ENCODE measurements around the gene PTGIS. TPM values are rescaled to one million over a fixed set of nuclear protein-coding genes. Genes with fewer than 3 reads are reported as not detected.

The PTGIS gene
- total RNA-seq, 2 experiments from 2014 or later: not detected

DNA sequence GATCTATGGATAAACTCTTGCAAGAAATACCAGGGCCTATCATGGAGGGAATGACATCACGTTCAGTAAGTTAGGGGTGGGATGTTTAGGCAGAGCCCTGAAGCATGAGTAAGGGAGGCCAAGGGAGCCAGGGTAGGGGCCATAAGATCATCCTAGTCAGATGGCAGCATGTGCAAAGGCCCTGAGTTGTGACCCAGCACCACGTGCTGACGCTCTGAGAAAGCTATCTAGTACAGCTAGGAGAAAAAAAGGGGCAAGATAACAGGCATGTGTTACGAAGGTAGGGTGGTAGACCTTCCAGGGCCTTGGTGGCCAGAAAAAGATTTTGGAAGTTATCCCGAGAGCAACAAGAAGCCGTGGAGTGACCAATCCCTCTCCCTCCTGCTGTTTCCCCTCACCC lies 107.8 kb downstream of the PTGIS start:
- no TSS peak for BruUV-seq (replicated peaks)

DNA sequence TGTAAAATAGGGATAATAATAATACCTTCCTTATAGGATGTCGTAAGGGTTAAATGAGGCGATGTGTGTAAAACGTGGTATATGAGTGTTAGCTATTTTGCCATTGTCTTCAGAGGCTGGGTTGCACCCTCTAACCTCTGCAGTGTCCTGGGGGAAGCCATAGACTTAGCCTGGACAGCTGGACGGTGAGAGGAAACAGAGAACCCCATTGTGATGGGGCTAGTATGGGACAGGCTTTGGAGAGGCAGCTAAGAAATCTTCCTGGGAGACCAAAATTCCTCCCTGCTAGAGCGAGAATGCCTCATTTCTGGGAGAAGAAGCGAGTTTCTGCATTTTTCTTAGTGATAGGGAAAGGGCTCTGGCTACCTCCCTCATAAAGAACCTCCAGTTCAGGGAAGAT lies 108.3 kb downstream of the PTGIS start:
- Histone ChIP-seq H2AFZ (ENCODE audit: low read length) (no peak overlapping the region), H3K36me3 (ENCODE audit: insufficient read depth, low read length) (no peaks in the 10 kb centered on the region), H3K79me2 (ENCODE audit: insufficient read depth, low read depth, low read length) (no peaks in the 10 kb centered on the region), H3K9me2 (ENCODE audit: insufficient read depth, low read length) (no peaks in the 10 kb centered on the region), H3K9me3 (ENCODE audit: low read length) (no peaks in the 10 kb centered on the region), H4K20me1 (ENCODE audit: insufficient read depth, low read length) (no peaks in the 10 kb centered on the region), H3K4me3 (ENCODE audit: low read depth, low read length, poor library complexity, severe bottlenecking) (no peak overlapping the region), H3K4me1 (ENCODE audit: insufficient read depth, low read length, poor library complexity, severe bottlenecking) (no peaks in the 10 kb centered on the region), H3K4me2 (ENCODE audit: low read length) (no peak overlapping the region), H3K27ac (ENCODE audit: low read depth, low read length, poor library complexity, severe bottlenecking) (no peak overlapping the region)
- intact Hi-C loops (cut with micrococcal nuclease; ENCODE audit: unreplicated experiment): no loop called here
- ChIA-PET POLR2A (no interaction called here), CTCF (ENCODE audit: unreplicated experiment) (no interaction called here)
- no peak for TF ChIP-seq EZH2phosphoT487 (IDR thresholded peaks at IDR 0.05; ENCODE audit: borderline replicate concordance, low read depth, low read length)
- TF ChIP-seq, protein P1, sequence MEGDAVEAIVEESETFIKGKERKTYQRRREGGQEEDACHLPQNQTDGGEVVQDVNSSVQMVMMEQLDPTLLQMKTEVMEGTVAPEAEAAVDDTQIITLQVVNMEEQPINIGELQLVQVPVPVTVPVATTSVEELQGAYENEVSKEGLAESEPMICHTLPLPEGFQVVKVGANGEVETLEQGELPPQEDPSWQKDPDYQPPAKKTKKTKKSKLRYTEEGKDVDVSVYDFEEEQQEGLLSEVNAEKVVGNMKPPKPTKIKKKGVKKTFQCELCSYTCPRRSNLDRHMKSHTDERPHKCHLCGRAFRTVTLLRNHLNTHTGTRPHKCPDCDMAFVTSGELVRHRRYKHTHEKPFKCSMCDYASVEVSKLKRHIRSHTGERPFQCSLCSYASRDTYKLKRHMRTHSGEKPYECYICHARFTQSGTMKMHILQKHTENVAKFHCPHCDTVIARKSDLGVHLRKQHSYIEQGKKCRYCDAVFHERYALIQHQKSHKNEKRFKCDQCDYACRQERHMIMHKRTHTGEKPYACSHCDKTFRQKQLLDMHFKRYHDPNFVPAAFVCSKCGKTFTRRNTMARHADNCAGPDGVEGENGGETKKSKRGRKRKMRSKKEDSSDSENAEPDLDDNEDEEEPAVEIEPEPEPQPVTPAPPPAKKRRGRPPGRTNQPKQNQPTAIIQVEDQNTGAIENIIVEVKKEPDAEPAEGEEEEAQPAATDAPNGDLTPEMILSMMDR (conservative IDR thresholded peaks at IDR 0.05; ENCODE audit: low read length): no peak
- BruUV-seq (replicated peaks): no TSS peak
- no peak for DNase-seq (ENCODE audit: low spot score)

More for the DNA sequence above, 107.8 kb downstream of the PTGIS start:
- H4K20me1 ChIP-seq (ENCODE audit: insufficient read depth, low read length): no peaks in the 10 kb centered on the region
- no peak overlapping the region for H3K4me2 ChIP-seq (ENCODE audit: low read length)
- no peaks in the 10 kb centered on the region for H3K9me3 ChIP-seq (ENCODE audit: low read length)
- no peak overlapping the region for H3K27ac ChIP-seq (ENCODE audit: low read depth, low read length, poor library complexity, severe bottlenecking)
- intact Hi-C loops (cut with micrococcal nuclease; ENCODE audit: unreplicated experiment): no loop called here
- H3K79me2 ChIP-seq (ENCODE audit: insufficient read depth, low read depth, low read length): no peaks in the 10 kb centered on the region
- no peak overlapping the region for H2AFZ ChIP-seq (ENCODE audit: low read length)
- H3K4me3 ChIP-seq (ENCODE audit: low read depth, low read length, poor library complexity, severe bottlenecking): no peak overlapping the region
- no peaks in the 10 kb centered on the region for H3K9me2 ChIP-seq (ENCODE audit: insufficient read depth, low read length)
- H3K4me1 ChIP-seq (ENCODE audit: insufficient read depth, low read length, poor library complexity, severe bottlenecking): no peaks in the 10 kb centered on the region
- CTCF ChIA-PET (ENCODE audit: unreplicated experiment): no interaction called here
- POLR2A ChIA-PET: no interaction called here
- DNase-seq (ENCODE audit: low spot score): no peak
- TF ChIP-seq EZH2phosphoT487 (IDR thresholded peaks at IDR 0.05; ENCODE audit: borderline replicate concordance, low read depth, low read length): no peak
- H3K36me3 ChIP-seq (ENCODE audit: insufficient read depth, low read length): no peaks in the 10 kb centered on the region

DNA sequence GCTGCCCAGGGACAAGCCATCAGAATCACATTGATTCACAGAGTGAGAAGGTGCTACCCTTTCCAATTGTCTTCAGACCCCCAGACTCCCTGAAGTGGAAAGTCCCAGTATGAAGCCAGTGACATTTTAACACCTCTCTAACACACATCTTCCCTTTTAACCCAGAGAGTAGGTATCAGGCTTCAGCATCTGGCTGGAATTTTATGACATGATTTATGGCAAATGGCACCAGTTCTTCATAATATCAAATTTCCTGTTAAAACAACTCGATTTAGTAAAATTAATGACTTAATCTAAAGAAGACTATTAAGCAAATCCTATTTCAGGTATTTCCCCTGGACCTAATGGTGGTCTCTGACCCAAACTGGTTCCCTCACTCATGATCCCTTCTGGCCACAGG lies 110.5 kb downstream of the PTGIS start:
- Histone ChIP-seq H4K20me1 (ENCODE audit: insufficient read depth, low read length) (no peaks in the 10 kb centered on the region), H3K79me2 (ENCODE audit: insufficient read depth, low read depth, low read length) (no peaks in the 10 kb centered on the region), H3K27ac (ENCODE audit: low read depth, low read length, poor library complexity, severe bottlenecking) (no peak overlapping the region), H2AFZ (ENCODE audit: low read length) (no peak overlapping the region), H3K9me2 (ENCODE audit: insufficient read depth, low read length) (no peaks in the 10 kb centered on the region), H3K4me1 (ENCODE audit: insufficient read depth, low read length, poor library complexity, severe bottlenecking) (no peaks in the 10 kb centered on the region), H3K9me3 (ENCODE audit: low read length) (no peaks in the 10 kb centered on the region), H3K36me3 (ENCODE audit: insufficient read depth, low read length) (no peaks in the 10 kb centered on the region), H3K4me3 (ENCODE audit: low read depth, low read length, poor library complexity, severe bottlenecking) (no peak overlapping the region), H3K4me2 (ENCODE audit: low read length) (no peak overlapping the region)
- no peak for DNase-seq (ENCODE audit: low spot score)
- POLR2A ChIA-PET: no interaction called here
- intact Hi-C loops (cut with micrococcal nuclease; ENCODE audit: unreplicated experiment): no loop called here
- CTCF ChIA-PET (ENCODE audit: unreplicated experiment): no interaction called here
- BruUV-seq (replicated peaks): no TSS peak
- TF ChIP-seq EZH2phosphoT487 (IDR thresholded peaks at IDR 0.05; ENCODE audit: borderline replicate concordance, low read depth, low read length): no peak
- TF ChIP-seq, protein P1 (conservative IDR thresholded peaks at IDR 0.05; ENCODE audit: low read length): no peak
